Epithelial cell of proximal tubule (primary cell): Measurements from ENCODE around the gene SNX8. TPM values are rescaled to one million over a fixed set of nuclear protein-coding genes. Genes with fewer than 3 reads are reported as not detected.

Source experiments
- DNase-seq: peaks from one replicate; pipeline ENCODE4 v3.0.0-alpha.2; 2011; ENCODE audit warnings: low read depth
- H3K4me3 ChIP-seq: 2 replicates; pipeline ENCODE4 v1.5.1; 2011; ENCODE audit warnings: low read depth, mild to moderate bottlenecking, low read length
- CTCF ChIP-seq: conservative IDR thresholded peaks from 2 replicates; pipeline ENCODE4 v1.5.1; 2012; ENCODE audit warnings: low read depth, mild to moderate bottlenecking, low read length
- total RNA-seq: library from RNA; depleted of rRNA; stranded (reverse); fragments of >200 nt; gene quantifications from 2 replicates; pipeline ENCODE4 v1.2.3, GENCODE V29; 2015

The SNX8 gene
- total RNA-seq, 1 donor from 2014 or later = 9.0 TPM

DNA sequence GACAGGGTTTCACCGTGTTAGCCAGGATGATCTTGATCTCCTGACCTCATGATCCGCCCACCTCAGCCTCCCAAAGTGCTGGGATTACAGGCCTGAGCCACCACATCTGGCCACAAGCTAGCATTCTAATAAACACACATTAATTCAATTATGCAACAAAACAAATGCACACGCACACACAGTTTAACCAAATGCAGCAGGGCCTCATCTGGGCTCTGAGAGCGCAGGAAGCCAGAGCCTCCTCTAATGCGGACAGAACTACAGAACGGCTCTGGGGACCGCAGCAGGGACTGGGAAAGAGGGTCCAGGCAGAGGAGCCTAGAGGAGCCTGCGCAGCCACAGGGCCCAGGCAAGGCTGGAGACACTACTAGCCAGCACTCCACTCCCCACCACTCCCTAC is 85.3 kb downstream of the SNX8 start:
- H3K4me3 ChIP-seq = no peak overlapping the region
- no peak for TF ChIP-seq CTCF
- DNase-seq = no peak

GRCh38 chr7:2227699-2228098 is 86.5 kb downstream of the SNX8 start:
- H3K4me3 ChIP-seq = no peak overlapping the region
- no peak for DNase-seq
- no peak for TF ChIP-seq CTCF

- DNase-seq = no peak
These were observed 88.4 kb downstream of the SNX8 start for GRCh38 chr7:2225830-2226229.

DNA sequence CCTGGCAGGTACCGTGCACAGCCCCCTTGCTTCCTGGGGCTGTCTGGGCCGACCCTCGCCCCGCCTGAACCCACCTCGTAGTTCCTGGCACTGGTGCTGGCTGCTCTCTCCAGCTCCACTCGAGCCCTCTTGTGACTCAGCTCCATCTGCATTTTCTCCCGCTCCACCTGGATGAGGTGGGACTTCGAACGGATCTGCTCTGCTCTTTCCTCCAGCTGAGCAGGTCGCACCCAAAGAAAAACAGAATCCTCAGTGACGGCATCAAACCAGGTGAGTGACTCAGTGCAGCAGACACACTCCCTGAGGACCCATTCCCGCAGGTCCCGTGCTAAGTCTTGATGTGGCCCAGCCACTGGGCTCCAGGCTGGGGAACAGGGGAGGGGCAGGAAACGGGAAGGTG is 88.9 kb downstream of the SNX8 start:
- no peak for TF ChIP-seq CTCF
- H3K4me3 ChIP-seq = no peak overlapping the region
- DNase-seq = no peak

More at GRCh38 chr7:2225830-2226229, 88.4 kb downstream of the SNX8 start:
- no peak for TF ChIP-seq CTCF
- no peak overlapping the region for H3K4me3 ChIP-seq

DNA sequence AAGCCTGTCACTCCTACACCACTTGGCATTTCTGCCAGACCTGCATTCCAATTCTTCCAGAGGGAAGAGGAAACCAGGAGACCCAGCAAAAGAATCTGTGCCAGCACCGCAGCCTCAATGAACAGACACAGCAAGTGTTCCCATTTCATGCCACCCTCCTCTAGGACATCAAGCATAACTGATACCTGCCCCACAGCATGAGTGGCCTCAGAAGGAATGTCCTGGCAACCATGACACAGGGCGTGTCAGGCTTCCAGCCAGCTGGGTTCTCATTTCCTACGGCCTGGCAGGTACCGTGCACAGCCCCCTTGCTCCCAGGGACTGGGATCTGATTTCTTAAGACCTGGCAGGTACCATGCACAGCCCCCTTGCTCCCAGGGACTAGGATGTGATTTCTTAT is 89.3 kb downstream of the SNX8 start:
- no peak overlapping the region for H3K4me3 ChIP-seq
- TF ChIP-seq CTCF = no peak
- no peak for DNase-seq

DNA sequence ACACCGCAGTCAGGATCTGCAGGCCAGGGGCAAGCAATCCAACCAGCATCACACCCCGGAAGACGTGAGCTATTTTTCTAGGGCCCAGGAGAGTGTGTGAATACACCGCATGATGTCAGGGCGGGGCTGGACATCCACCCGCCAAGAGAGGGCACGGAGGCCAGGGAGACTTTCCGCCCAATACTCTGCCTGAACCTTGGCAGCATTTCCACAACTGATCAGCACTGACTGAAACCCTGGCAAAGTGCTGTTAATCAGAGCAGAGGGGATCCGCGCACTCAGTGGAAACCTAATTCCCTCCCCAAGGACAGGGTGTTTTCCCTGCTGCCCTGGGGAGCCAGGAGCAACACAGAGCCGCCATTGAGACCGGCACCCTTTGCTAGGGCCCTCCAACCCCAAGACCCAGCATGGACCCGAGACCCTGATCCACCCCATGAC is 89.7 kb downstream of the SNX8 start:
- TF ChIP-seq CTCF = no peak
- no peak overlapping the region for H3K4me3 ChIP-seq
- no peak for DNase-seq

DNA sequence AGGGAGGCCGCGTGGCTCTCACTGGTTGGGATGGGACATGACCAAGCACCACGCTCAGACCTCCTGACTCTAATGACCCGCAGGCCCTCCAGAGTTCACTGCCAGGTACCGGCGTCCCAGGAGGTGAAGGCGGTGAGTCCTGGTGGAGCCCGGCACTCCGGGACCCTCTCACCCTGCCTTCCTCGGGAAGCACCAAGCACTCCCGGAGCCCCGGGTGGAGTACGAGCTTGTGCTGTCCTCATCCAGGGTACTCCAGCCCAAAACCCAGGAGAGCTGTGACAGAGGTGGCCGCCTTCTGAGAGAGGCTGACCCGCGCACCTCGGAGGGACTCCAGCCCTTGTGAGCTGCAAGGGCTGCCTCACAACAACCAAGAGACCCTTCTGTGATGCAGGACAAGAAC is 90.9 kb downstream of the SNX8 start:
- H3K4me3 ChIP-seq = no peak overlapping the region
- no peak for TF ChIP-seq CTCF
- no peak for DNase-seq
